ENCODE data around the gene HSPB6. TPM values are rescaled to one million over a fixed set of nuclear protein-coding genes. Genes with fewer than 3 reads are reported as not detected.

The HSPB6 gene
- total RNA-seq, 4 donors from 2014 or later: 1.7 to 21.9 (median 3.6) TPM

DNA sequence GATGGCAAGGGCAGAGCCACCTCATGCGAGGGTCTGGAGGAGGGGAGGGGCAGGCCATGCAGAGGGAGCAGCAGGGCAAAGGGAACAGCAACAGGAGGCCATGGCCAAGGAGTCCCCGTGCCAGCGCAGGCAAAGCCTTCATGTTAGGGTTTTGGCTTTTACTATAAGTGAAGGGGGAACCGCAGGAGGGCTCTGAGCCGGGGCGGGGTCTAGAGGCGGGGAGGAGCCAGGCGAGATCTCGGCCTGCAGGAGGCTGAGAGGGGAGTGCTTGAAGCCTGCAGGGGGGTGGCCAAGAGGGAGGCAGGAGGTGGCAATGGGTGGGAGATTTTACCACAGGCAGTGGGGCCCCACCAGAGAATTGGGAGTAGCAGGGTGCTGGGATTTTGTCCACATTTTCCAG is 24.8 kb upstream of the HSPB6 start:
- intact Hi-C loops (cut with DNase I): no loop called here
- 85 to 93% methylated on average over 6 to 8 of the region's 9 CpGs for WGBS, 2 donors
- Histone ChIP-seq H3K27me3 (no peaks in the 10 kb centered on the region), H3K27ac (no peak overlapping the region), H3K9me3 (no peaks in the 10 kb centered on the region), H3K36me3 (peaks cover 0 to 65% (median 0%) of the 10 kb centered on the region in 3 donors), H3K4me1 (peaks cover 0 to under 1% (median 0%) of the 10 kb centered on the region in 3 donors), H3K4me3 (no peak overlapping the region)
- TF ChIP-seq, protein P1, sequence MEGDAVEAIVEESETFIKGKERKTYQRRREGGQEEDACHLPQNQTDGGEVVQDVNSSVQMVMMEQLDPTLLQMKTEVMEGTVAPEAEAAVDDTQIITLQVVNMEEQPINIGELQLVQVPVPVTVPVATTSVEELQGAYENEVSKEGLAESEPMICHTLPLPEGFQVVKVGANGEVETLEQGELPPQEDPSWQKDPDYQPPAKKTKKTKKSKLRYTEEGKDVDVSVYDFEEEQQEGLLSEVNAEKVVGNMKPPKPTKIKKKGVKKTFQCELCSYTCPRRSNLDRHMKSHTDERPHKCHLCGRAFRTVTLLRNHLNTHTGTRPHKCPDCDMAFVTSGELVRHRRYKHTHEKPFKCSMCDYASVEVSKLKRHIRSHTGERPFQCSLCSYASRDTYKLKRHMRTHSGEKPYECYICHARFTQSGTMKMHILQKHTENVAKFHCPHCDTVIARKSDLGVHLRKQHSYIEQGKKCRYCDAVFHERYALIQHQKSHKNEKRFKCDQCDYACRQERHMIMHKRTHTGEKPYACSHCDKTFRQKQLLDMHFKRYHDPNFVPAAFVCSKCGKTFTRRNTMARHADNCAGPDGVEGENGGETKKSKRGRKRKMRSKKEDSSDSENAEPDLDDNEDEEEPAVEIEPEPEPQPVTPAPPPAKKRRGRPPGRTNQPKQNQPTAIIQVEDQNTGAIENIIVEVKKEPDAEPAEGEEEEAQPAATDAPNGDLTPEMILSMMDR (IDR thresholded peaks at IDR 0.05): no peak
- no peak for TF ChIP-seq POLR2A (IDR thresholded peaks at IDR 0.05)
- no peak for DNase-seq

DNA sequence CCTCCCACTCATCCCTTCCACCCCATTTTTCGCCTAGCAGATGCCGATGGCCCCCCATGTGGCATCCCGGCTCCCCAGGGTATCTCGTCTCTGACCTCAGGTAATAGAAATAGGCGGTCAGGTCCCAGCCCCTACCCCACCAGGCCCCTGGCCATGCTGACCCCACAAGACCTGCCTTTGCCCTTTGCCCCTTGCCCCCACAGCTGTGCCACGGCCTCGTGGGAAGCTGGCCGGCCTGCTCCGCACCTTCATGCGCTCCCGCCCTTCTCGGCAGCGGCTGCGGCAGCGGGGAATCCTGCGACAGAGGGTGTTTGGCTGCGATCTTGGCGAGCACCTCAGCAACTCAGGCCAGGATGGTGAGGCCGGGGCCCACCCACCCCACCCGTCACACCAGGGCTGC is 23.9 kb upstream of the HSPB6 start:
- Histone ChIP-seq H3K9me3 (no peaks in the 10 kb centered on the region), H3K4me1 (peaks cover 5 to 10% (median 5%) of the 10 kb centered on the region in 3 donors), H3K4me3 (no peak overlapping the region), H3K27ac (no peak overlapping the region), H3K36me3 (peaks cover 0 to 65% (median 0%) of the 10 kb centered on the region in 3 donors), H3K27me3 (no peaks in the 10 kb centered on the region)
- TF ChIP-seq, protein P1 (IDR thresholded peaks at IDR 0.05): no peak
- TF ChIP-seq POLR2A (IDR thresholded peaks at IDR 0.05): no peak
- 92% methylated on average over 9 to 15 of the region's 20 CpGs for WGBS, 2 donors
- intact Hi-C loops (cut with DNase I): no loop called here
- no peak for DNase-seq

DNA sequence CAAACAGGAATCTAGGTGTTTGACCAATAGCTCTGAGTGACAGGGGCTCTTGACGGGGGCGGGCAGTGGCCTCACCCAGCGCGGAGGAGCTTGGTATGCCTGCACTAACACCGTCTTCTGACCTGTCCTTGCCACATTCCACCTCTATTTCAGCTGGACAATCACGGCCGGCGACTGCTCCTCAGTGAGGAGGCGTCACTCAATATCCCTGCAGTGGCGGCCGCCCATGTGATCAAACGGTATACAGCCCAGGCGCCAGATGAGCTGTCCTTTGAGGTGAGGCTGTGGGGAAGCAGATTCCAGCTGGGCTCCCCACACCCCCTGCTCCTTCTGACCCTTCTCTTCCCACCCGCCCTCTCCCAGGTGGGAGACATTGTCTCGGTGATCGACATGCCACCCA is 23.2 kb upstream of the HSPB6 start:
- intact Hi-C loops (cut with DNase I): no loop called here
- H3K27me3 ChIP-seq: no peaks in the 10 kb centered on the region
- no peak overlapping the region for H3K4me3 ChIP-seq
- peaks cover 0 to 62% (median 0%) of the 10 kb centered on the region in 3 donors for H3K36me3 ChIP-seq
- peaks cover 5 to 13% (median 8%) of the 10 kb centered on the region in 3 donors for H3K4me1 ChIP-seq
- TF ChIP-seq, protein P1 (IDR thresholded peaks at IDR 0.05): no peak
- TF ChIP-seq POLR2A (IDR thresholded peaks at IDR 0.05): no peak
- H3K9me3 ChIP-seq: no peaks in the 10 kb centered on the region
- H3K27ac ChIP-seq: no peak overlapping the region
- DNase-seq: no peak
- 89 to 100% methylated on average over 3 to 16 of the region's 16 CpGs for WGBS, 2 donors

DNA sequence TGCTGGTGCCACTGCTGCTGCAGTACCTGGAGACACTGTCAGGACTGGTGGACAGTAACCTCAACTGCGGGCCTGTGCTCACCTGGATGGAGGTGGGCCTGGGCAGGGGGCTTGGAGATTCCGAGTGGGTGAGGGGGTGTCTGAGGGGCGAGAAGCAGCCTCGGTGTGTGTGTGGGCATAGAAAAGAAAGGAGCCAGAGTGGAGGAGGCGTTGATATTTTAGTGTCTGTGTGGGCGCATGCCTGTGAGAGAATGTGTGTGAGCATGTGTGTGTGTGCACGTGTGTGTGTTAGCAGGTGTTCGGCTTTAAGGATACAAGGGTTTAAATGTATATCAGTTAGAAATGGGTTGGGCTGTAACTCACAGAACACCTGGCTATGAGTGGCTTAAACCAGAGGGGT is 22.2 kb upstream of the HSPB6 start:
- intact Hi-C loops (cut with DNase I): no loop called here
- no peak overlapping the region for H3K27ac ChIP-seq
- no peaks in the 10 kb centered on the region for H3K9me3 ChIP-seq
- no peak for DNase-seq
- peaks cover 10 to 19% (median 13%) of the 10 kb centered on the region in 3 donors for H3K4me1 ChIP-seq
- TF ChIP-seq, protein P1 (IDR thresholded peaks at IDR 0.05): no peak
- TF ChIP-seq POLR2A (IDR thresholded peaks at IDR 0.05): no peak
- H3K27me3 ChIP-seq: no peaks in the 10 kb centered on the region
- H3K4me3 ChIP-seq: no peak overlapping the region
- 88 to 90% methylated on average over 8 of the region's 8 CpGs for WGBS, 2 donors
- peaks cover 0 to 52% (median 0%) of the 10 kb centered on the region in 3 donors for H3K36me3 ChIP-seq

DNA sequence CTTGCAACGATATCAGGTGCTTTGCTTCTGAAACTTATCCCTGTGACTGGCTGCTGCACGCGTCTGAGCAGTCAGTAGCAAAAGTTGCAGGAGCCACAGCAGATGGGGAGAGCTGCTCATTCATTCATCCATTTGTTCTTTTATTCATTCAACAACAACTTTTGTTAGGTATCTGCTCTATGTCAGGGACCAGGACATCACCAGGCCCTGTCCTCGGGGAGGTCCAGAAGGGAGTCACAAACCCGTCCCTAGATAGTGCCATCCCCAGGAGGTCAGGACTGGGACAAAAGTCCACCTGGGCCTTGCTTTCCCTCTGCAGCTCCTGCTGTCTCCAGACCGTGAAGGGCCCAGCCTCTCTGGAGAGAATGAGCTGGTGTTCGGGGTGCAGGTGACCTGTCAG is 21.1 kb upstream of the HSPB6 start:
- TF ChIP-seq POLR2A (IDR thresholded peaks at IDR 0.05): no peak
- TF ChIP-seq, protein P1 (IDR thresholded peaks at IDR 0.05): no peak
- peaks cover 10 to 25% (median 13%) of the 10 kb centered on the region in 3 donors for H3K4me1 ChIP-seq
- no peaks in the 10 kb centered on the region for H3K27me3 ChIP-seq
- no peak overlapping the region for H3K27ac ChIP-seq
- DNase-seq: no peak
- 88 to 91% methylated on average over 4 to 5 of the region's 7 CpGs for WGBS, 2 donors
- peaks cover 0 to 48% (median 0%) of the 10 kb centered on the region in 3 donors for H3K36me3 ChIP-seq
- H3K9me3 ChIP-seq: no peaks in the 10 kb centered on the region
- H3K4me3 ChIP-seq: no peak overlapping the region
- intact Hi-C loops (cut with DNase I): no loop called here

Data from esophagus squamous epithelium (tissue), 5 donors.